MM.1S (cell line): ENCODE measurements around the gene URB1.

ENCODE experiments used
- DNase-seq: peaks from one replicate; pipeline ENCODE4 v3.0.0-alpha.2; 2015
- H2AFZ ChIP-seq: fragments of 300-600 bp; sonication (generic); 2 replicates; pipeline ENCODE4 v1.6.0; 2016; ENCODE audit warnings: antibody characterized with exemption, low read length
- H3F3A ChIP-seq: fragments of 300-600 bp; sonication (generic); 2 replicates; pipeline ENCODE4 v1.6.1; 2016; ENCODE audit warnings: mild to moderate bottlenecking, antibody characterized with exemption, low read length, moderate library complexity, mixed read lengths; ENCODE audit not compliant: insufficient read depth
- H3K27ac ChIP-seq: fragments of 300-600 bp; sonication (generic); 2 replicates; pipeline ENCODE4 v1.5.1; 2016; ENCODE audit warnings: mild to moderate bottlenecking, low read length
- H3K27me3 ChIP-seq: fragments of 300-600 bp; sonication (generic); replicated peaks from 2 replicates; pipeline ENCODE4 v1.6.0; 2016; ENCODE audit warnings: low read length; ENCODE audit not compliant: insufficient read depth
- H3K36me3 ChIP-seq: fragments of 300-600 bp; sonication (generic); replicated peaks from 2 replicates; pipeline ENCODE4 v1.6.1; 2016; ENCODE audit warnings: mild to moderate bottlenecking, low read length, mixed read lengths; ENCODE audit not compliant: insufficient read depth
- H3K4me1 ChIP-seq: fragments of 300-600 bp; sonication (generic); 2 replicates; pipeline ENCODE4 v1.6.1; 2016; ENCODE audit warnings: low read length, mixed read lengths
- H3K4me2 ChIP-seq: fragments of 300-600 bp; sonication (generic); 2 replicates; pipeline ENCODE4 v1.6.0; 2016; ENCODE audit warnings: low read depth, low read length
- H3K4me3 ChIP-seq: fragments of 300-600 bp; sonication (generic); 2 replicates; pipeline ENCODE4 v1.5.1; 2016; ENCODE audit warnings: low read length, mixed read lengths
- H3K79me2 ChIP-seq: fragments of 300-600 bp; sonication (generic); 2 replicates; pipeline ENCODE4 v1.6.1; 2016; ENCODE audit warnings: mixed run types, low read length, mixed read lengths
- H3K9ac ChIP-seq: fragments of 300-600 bp; sonication (generic); 2 replicates; pipeline ENCODE4 v1.6.1; 2016; ENCODE audit warnings: low read length, mixed read lengths
- H3K9me2 ChIP-seq: fragments of 300-600 bp; sonication (generic); replicated peaks from 2 replicates; pipeline ENCODE4 v1.6.1; 2016; ENCODE audit warnings: mild to moderate bottlenecking, low read length, mixed read lengths; ENCODE audit not compliant: insufficient read depth
- H3K9me3 ChIP-seq: fragments of 300-600 bp; sonication (generic); replicated peaks from 2 replicates; pipeline ENCODE4 v1.6.1; 2016; ENCODE audit warnings: mild to moderate bottlenecking, low read length, mixed read lengths; ENCODE audit not compliant: insufficient read depth
- H4K20me1 ChIP-seq: fragments of 300-600 bp; sonication (generic); 2 replicates; pipeline ENCODE4 v1.6.1; 2016; ENCODE audit warnings: mild to moderate bottlenecking, low read length, moderate library complexity, mixed read lengths; ENCODE audit not compliant: insufficient read depth
- EZH2 ChIP-seq: fragments of 300-600 bp; sonication (generic); optimal IDR thresholded peaks from 2 replicates; pipeline ENCODE3; 2017; ENCODE audit warnings: low read depth, mild to moderate bottlenecking, antibody characterized with exemption, low read length, mixed read lengths
- EZH2phosphoT487 ChIP-seq: fragments of 300-600 bp; sonication (generic); IDR thresholded peaks from 2 replicates; pipeline ENCODE4 v1.6.1; 2018; ENCODE audit warnings: antibody characterized with exemption, low read length
- TF ChIP-seq, protein P1 (sequence below): fragments of 300-600 bp; sonication (generic); IDR thresholded peaks from 2 replicates; pipeline ENCODE4 v1.5.1; 2016; ENCODE audit warnings: antibody characterized with exemption, low read length, mixed read lengths

The URB1 gene

DNA sequence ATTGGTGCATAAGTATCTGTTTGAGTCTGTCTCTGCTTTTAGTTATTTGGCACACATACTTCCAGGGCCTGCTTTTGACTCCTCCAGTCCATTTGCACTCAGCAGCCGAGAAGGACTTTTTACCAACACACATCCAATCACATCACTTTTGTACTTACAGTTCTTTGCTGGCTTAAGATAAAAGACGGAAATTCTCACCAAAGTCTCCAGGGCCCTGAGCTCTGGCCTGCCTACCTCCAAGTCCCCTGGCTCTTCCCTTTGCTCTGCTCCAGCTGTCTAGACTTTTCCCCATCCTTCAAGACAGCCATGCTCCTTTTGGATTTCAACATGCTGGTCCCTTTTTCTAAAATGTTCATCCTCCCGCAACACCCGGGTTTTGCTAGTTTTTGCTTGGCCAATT is 17.5 kb upstream of the URB1 start:
- no peak for DNase-seq
- Histone ChIP-seq H3K9me3 (no peaks in the 10 kb centered on the region), H3F3A (no peaks in the 10 kb centered on the region), H3K4me2 (no peak overlapping the region), H3K36me3 (no peaks in the 10 kb centered on the region), H4K20me1 (no peaks in the 10 kb centered on the region), H3K79me2 (no peaks in the 10 kb centered on the region), H3K4me1 (no peaks in the 10 kb centered on the region), H3K9me2 (no peaks in the 10 kb centered on the region), H3K27me3 (peaks cover 42% of the 10 kb centered on the region), H3K4me3 (no peak overlapping the region), H3K9ac (no peak overlapping the region), H2AFZ (no peak overlapping the region), H3K27ac (no peak overlapping the region)
- TF ChIP-seq EZH2phosphoT487 = no peak
- no peak for TF ChIP-seq EZH2
- TF ChIP-seq, protein P1, sequence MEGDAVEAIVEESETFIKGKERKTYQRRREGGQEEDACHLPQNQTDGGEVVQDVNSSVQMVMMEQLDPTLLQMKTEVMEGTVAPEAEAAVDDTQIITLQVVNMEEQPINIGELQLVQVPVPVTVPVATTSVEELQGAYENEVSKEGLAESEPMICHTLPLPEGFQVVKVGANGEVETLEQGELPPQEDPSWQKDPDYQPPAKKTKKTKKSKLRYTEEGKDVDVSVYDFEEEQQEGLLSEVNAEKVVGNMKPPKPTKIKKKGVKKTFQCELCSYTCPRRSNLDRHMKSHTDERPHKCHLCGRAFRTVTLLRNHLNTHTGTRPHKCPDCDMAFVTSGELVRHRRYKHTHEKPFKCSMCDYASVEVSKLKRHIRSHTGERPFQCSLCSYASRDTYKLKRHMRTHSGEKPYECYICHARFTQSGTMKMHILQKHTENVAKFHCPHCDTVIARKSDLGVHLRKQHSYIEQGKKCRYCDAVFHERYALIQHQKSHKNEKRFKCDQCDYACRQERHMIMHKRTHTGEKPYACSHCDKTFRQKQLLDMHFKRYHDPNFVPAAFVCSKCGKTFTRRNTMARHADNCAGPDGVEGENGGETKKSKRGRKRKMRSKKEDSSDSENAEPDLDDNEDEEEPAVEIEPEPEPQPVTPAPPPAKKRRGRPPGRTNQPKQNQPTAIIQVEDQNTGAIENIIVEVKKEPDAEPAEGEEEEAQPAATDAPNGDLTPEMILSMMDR = no peak

GRCh38 chr21:32406405-32406804 is 13.6 kb upstream of the URB1 start:
- H3K4me1 ChIP-seq = no peaks in the 10 kb centered on the region
- no peaks in the 10 kb centered on the region for H3F3A ChIP-seq
- no peak overlapping the region for H3K27ac ChIP-seq

DNA sequence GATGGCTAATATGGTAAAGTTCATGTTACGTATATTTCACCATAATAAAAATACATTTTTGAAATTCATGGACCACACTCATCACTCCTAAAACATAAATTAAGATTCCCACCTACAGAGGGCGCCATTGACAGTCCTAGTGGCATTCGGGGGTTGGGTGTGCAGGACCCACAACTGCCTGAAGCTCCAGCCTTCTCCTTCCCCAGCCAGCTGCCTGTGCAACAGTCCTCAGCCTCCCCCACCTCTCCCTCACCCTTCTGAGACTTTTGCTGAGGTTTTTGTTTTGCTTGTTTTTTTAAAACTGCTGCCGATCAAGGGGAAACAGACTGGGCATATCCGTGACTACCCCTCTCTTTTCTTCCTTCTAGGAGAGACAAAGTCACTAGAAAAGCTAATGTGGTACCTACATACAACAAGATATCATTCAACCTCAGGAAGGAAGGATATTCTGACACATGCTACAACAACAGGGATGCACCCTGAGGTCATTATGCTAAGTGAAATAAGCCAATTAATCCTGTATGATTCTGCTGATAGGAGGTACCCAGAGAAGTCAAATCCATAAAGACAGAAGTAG is 10.5 kb upstream of the URB1 start:
- Histone ChIP-seq H3K27me3 (no peaks in the 10 kb centered on the region), H3F3A (no peaks in the 10 kb centered on the region), H3K4me2 (peak overlapping the region; percentile 24; the same call in 1 of the 2 replicates), H3K9me3 (no peaks in the 10 kb centered on the region), H4K20me1 (no peaks in the 10 kb centered on the region), H3K9ac (no peak overlapping the region), H3K27ac (no peak overlapping the region), H2AFZ (peak overlapping the region; percentile 26; the same call in 1 of the 2 replicates), H3K36me3 (no peaks in the 10 kb centered on the region), H3K4me3 (no peak overlapping the region), H3K4me1 (no peaks in the 10 kb centered on the region), H3K9me2 (no peaks in the 10 kb centered on the region), H3K79me2 (no peaks in the 10 kb centered on the region)
- peak; percentile 77 for DNase-seq
- TF ChIP-seq EZH2 (no peak), EZH2phosphoT487 (no peak)
- TF ChIP-seq, protein P1 = peak; percentile 83

More at GRCh38 chr21:32406405-32406804, 13.6 kb upstream of the URB1 start:
- TF ChIP-seq EZH2 (no peak), EZH2phosphoT487 (no peak)
- TF ChIP-seq, protein P1 = no peak
- Histone ChIP-seq H3K36me3 (no peaks in the 10 kb centered on the region), H4K20me1 (no peaks in the 10 kb centered on the region), H3K4me2 (no peak overlapping the region), H2AFZ (no peak overlapping the region), H3K9ac (no peak overlapping the region), H3K79me2 (no peaks in the 10 kb centered on the region), H3K9me2 (no peaks in the 10 kb centered on the region), H3K4me3 (no peak overlapping the region), H3K9me3 (no peaks in the 10 kb centered on the region), H3K27me3 (peaks cover 14% of the 10 kb centered on the region)
- no peak for DNase-seq
